A673 (cell line): ENCODE measurements around the gene MTO1. TPM values are rescaled to one million over a fixed set of nuclear protein-coding genes. Genes with fewer than 3 reads are reported as not detected.

Experiments used
- BruUV-seq: library from RNA; stranded (reverse); fragments of 400-500 nt; replicated peaks from 2 replicates; lab custom pipeline; 2021; lab: Mats Ljungman, UMichigan
- CTCF ChIA-PET: fragments of 300-600 bp; sonication (Branson Sonifier 250); formaldehyde crosslinking; loops from one replicate; lab custom pipeline; 2022; ENCODE audit warnings: antibody characterized with exemption; lab: Charles Lee
- POLR2A ChIA-PET: fragments of 300-600 bp; sonication (Branson Sonifier 250); formaldehyde crosslinking; loops from one replicate; lab custom pipeline; 2022; ENCODE audit warnings: antibody characterized with exemption; ENCODE audit not compliant: low non-redundant PET; lab: Charles Lee
- DNase-seq: peaks from one replicate; pipeline ENCODE4 v3.0.0-alpha.2; 2015; ENCODE audit warnings: low spot score
- H3K27ac ChIP-seq: fragments of 200-600 bp; sonication (generic); 2 replicates; pipeline ENCODE4 v1.5.1; 2016; ENCODE audit warnings: mixed run types, low read depth, mild to moderate bottlenecking, mixed read lengths, antibody characterized with exemption, low read length; ENCODE audit not compliant: poor library complexity, severe bottlenecking
- H3K27me3 ChIP-seq: fragments of 200-600 bp; sonication (generic); replicated peaks from 2 replicates; pipeline ENCODE4 v1.6.1; 2017; ENCODE audit warnings: mixed run types, low read depth, mild to moderate bottlenecking, mixed read lengths, antibody characterized with exemption, low read length; ENCODE audit not compliant: insufficient read depth, poor library complexity
- H3K36me3 ChIP-seq: fragments of 200-600 bp; sonication (generic); 2 replicates; pipeline ENCODE4 v1.6.1; 2016; ENCODE audit warnings: mixed run types, mild to moderate bottlenecking, mixed read lengths, antibody characterized with exemption, low read length; ENCODE audit not compliant: insufficient read depth, poor library complexity, severe bottlenecking
- H3K4me1 ChIP-seq: fragments of 200-600 bp; sonication (generic); 2 replicates; pipeline ENCODE4 v1.6.1; 2017; ENCODE audit warnings: mixed run types, mild to moderate bottlenecking, mixed read lengths, antibody characterized with exemption, low read length; ENCODE audit not compliant: insufficient read depth, poor library complexity, severe bottlenecking
- H3K4me3 ChIP-seq: fragments of 200-600 bp; sonication (generic); 2 replicates; pipeline ENCODE4 v1.5.1; 2016; ENCODE audit warnings: low read depth, mixed run types, mild to moderate bottlenecking, mixed read lengths, low read length; ENCODE audit not compliant: poor library complexity, severe bottlenecking
- H3K9me3 ChIP-seq: fragments of 200-600 bp; sonication (generic); 2 replicates; pipeline ENCODE4 v1.6.1; 2016; ENCODE audit warnings: mixed run types, low read depth, mild to moderate bottlenecking, mixed read lengths, antibody characterized with exemption, low read length; ENCODE audit not compliant: poor library complexity, severe bottlenecking
- CTCF ChIP-seq: fragments of 300-800, 200-600 bp; sonication (generic); conservative IDR thresholded peaks from 2 replicates; pipeline ENCODE4 v1.5.1; 2017; ENCODE audit warnings: low read depth, mild to moderate bottlenecking, antibody characterized with exemption, low read length, moderate library complexity, mixed read lengths
- EZH2 ChIP-seq: fragments of 200-600 bp; sonication (generic); IDR thresholded peaks from 2 replicates; pipeline ENCODE4 v1.6.1; 2017; ENCODE audit warnings: borderline replicate concordance, low read depth, mild to moderate bottlenecking, mixed read lengths, antibody characterized with exemption, low read length; ENCODE audit not compliant: poor library complexity, severe bottlenecking
- intact Hi-C: fragments of 100-400 bp; cut with micrococcal nuclease; formaldehyde crosslinking; loops from one replicate; pipeline ENCODE4 v1.10.0; 2022; ENCODE audit not compliant: unreplicated experiment
- total RNA-seq: library from RNA; stranded (reverse); gene quantifications from 2 replicates; pipeline ENCODE4 v1.2.3, GENCODE V29; 2021

Gene MTO1
- total RNA-seq, 1 experiment from 2014 or later, result 50.8 TPM

DNA sequence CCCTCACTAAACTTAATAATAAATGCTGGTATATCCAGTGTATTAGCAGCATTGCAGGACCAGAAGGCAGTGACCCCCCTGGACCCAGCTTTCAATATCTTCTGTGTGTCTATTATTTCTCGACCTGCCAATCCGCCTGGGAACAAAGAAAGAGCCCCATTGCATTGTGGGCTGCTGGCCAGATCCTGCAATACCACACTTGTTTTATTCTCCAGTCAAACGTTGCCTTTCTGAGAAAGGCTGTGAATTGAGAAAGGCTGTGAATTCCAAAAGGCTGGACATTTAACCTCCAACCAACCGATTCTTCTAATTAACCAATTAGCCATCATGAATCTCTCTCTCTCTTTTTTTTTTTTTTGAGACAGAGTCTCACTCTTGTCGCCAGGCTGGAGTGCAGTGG is 1.5 kb upstream of the MTO1 start:
- no peak overlapping the region for H3K4me3 ChIP-seq
- intact Hi-C loops, result no loop called here
- CTCF ChIA-PET, result no interaction called here
- TF ChIP-seq CTCF, result no peak
- TF ChIP-seq EZH2, result no peak
- BruUV-seq, result no TSS peak
- POLR2A ChIA-PET, result no interaction called here
- no peaks in the 10 kb centered on the region for H3K4me1 ChIP-seq
- H3K36me3 ChIP-seq, result no peaks in the 10 kb centered on the region
- H3K9me3 ChIP-seq, result no peaks in the 10 kb centered on the region
- no peak for DNase-seq
- no peak overlapping the region for H3K27ac ChIP-seq
- no peaks in the 10 kb centered on the region for H3K27me3 ChIP-seq

- BruUV-seq, result no TSS peak
- intact Hi-C loops, result no loop called here
Measured at GRCh38 chr6:73471686-73472290, 10.3 kb downstream of the MTO1 start.

DNA sequence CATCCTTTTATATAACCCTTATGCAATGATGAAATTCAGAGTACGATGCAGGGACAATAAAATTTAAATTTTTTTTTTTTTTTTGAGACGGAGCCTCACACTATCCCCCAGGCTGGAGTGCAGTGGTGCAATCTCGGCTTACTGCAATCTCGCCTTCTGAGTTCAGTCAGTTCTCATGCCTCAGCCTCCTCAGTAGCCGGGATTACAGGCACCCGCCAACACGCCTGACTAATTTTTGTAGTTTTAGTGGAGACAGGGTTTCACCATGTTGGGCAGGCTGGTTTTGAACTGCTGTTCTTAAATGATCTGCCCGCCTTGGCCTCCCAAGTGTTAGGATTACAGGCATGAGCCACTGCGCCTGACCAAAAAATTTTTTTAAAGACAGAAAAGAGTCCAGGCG is 15.2 kb downstream of the MTO1 start:
- intact Hi-C loops, result no loop called here
- TF ChIP-seq CTCF (no peak), EZH2 (no peak)
- H3K27ac ChIP-seq, result no peak overlapping the region
- BruUV-seq, result no TSS peak
- no peak for DNase-seq
- ChIA-PET POLR2A (no interaction called here), CTCF (no interaction called here)
- H3K27me3 ChIP-seq, result no peaks in the 10 kb centered on the region
- H3K36me3 ChIP-seq, result peaks cover 46% of the 10 kb centered on the region
- no peaks in the 10 kb centered on the region for H3K9me3 ChIP-seq
- H3K4me3 ChIP-seq, result no peak overlapping the region
- no peaks in the 10 kb centered on the region for H3K4me1 ChIP-seq

More at GRCh38 chr6:73471686-73472290, 10.3 kb downstream of the MTO1 start:
- Histone ChIP-seq H3K27me3 (no peaks in the 10 kb centered on the region), H3K9me3 (no peaks in the 10 kb centered on the region), H3K27ac (no peak overlapping the region), H3K36me3 (peaks cover 39% of the 10 kb centered on the region), H3K4me3 (no peak overlapping the region), H3K4me1 (no peaks in the 10 kb centered on the region)
- ChIA-PET CTCF (no interaction called here), POLR2A (no interaction called here)
- DNase-seq, result no peak
- TF ChIP-seq EZH2 (no peak), CTCF (no peak)
